ENCODE measurements around the gene HBM.
"Not testable (repeated sequence)": the region's sequence is repeated elsewhere in the genome, so short reads cannot be mapped to it uniquely, and the experiment has no call there.

The HBM gene

GRCh38 chr16:185213-185612 is 19.4 kb downstream of the HBM start:
- DNase-seq, result no peak

- DNase-seq, result no peak
Observed at GRCh38 chr16:185691-186090, 19.9 kb downstream of the HBM start.

GRCh38 chr16:187330-187729 is 21.6 kb downstream of the HBM start:
- DNase-seq, result no peak

- no peak for DNase-seq
Observed at GRCh38 chr16:188674-189073, 22.9 kb downstream of the HBM start.

GRCh38 chr16:189604-190186 is 23.9 kb downstream of the HBM start:
- no peak for DNase-seq

GRCh38 chr16:191831-192230 is 26.1 kb downstream of the HBM start:
- no peak for DNase-seq

- DNase-seq, result no peak
Observed at GRCh38 chr16:192686-193085, 26.9 kb downstream of the HBM start.

GRCh38 chr16:193441-193840 is 27.7 kb downstream of the HBM start:
- DNase-seq, result no peak

GRCh38 chr16:194516-194915 is 28.7 kb downstream of the HBM start:
- DNase-seq, result no peak

- DNase-seq, result no peak
Observed at GRCh38 chr16:200388-200787, 34.6 kb downstream of the HBM start.

GRCh38 chr16:203246-203645 is 37.5 kb downstream of the HBM start:
- DNase-seq, result no peak

- DNase-seq, result not testable (repeated sequence)
Observed at GRCh38 chr16:204046-204445, 38.3 kb downstream of the HBM start.

GRCh38 chr16:209359-209758 is 43.6 kb downstream of the HBM start:
- not testable (repeated sequence) for DNase-seq

- not testable (repeated sequence) for DNase-seq
Observed at GRCh38 chr16:211631-212180, 45.9 kb downstream of the HBM start.

GRCh38 chr16:212999-213398 is 47.2 kb downstream of the HBM start:
- DNase-seq, result no peak
